NCI-H187 (cell line): ENCODE results near the gene SLAIN1.
"Not testable (repeated sequence)": the region's sequence is repeated elsewhere in the genome, so short reads cannot be mapped to it uniquely, and the experiment has no call there.

ENCODE experiments used
- DNase-seq, 2 experiments: peaks; one replicate each; lab custom pipeline; 2025; lab: John Stamatoyannopoulos, UW

SLAIN1 gene

GRCh38 chr13:77697217-77698103 lies at the start of gene SLAIN1:
TSS of gene SLAIN1 (plus strand) at chr13:77697687. CDS start at chr13:77697914, 227 bp downstream.
- peak; percentile 58 to 89 for DNase-seq

GRCh38 chr13:77650409-77650808 lies 47.1 kb upstream of the SLAIN1 start:
- no peak for DNase-seq

- no peak for DNase-seq
Measured at GRCh38 chr13:77653301-77653700, 44.2 kb upstream of the SLAIN1 start.

- DNase-seq: not testable (repeated sequence)
Measured at GRCh38 chr13:77660016-77660415, 37.5 kb upstream of the SLAIN1 start.

- no peak for DNase-seq
Measured at GRCh38 chr13:77660841-77661250, 36.6 kb upstream of the SLAIN1 start.

- DNase-seq: not testable (repeated sequence)
Measured at GRCh38 chr13:77662301-77662700, 35.2 kb upstream of the SLAIN1 start.

- DNase-seq: not testable (repeated sequence)
Measured at GRCh38 chr13:77662831-77663230, 34.7 kb upstream of the SLAIN1 start.

GRCh38 chr13:77674852-77675251 lies 22.6 kb upstream of the SLAIN1 start:
- no peak for DNase-seq

- no peak for DNase-seq
Measured at GRCh38 chr13:77678691-77679235, 18.7 kb upstream of the SLAIN1 start.

GRCh38 chr13:77687799-77688198 lies 9.7 kb upstream of the SLAIN1 start:
- DNase-seq: no peak

- DNase-seq: no peak
Measured at GRCh38 chr13:77691871-77692270, 5.6 kb upstream of the SLAIN1 start.

- DNase-seq: no peak
Measured at GRCh38 chr13:77692746-77693448, 4.6 kb upstream of the SLAIN1 start.

GRCh38 chr13:77693449-77693940 lies 4.0 kb upstream of the SLAIN1 start:
- DNase-seq: no peak

- DNase-seq: no peak
Measured at GRCh38 chr13:77696006-77696878, 1.2 kb upstream of the SLAIN1 start.

- no peak for DNase-seq
Measured at GRCh38 chr13:77696879-77697216, 639 bp upstream of the SLAIN1 start.

GRCh38 chr13:77698201-77699058 lies 943 bp downstream of the SLAIN1 start:
- peak; percentile 23 to 48 for DNase-seq

GRCh38 chr13:77699059-77699680 lies 1.7 kb downstream of the SLAIN1 start:
- no peak for DNase-seq

- DNase-seq: no peak
Measured at GRCh38 chr13:77701305-77701704, 3.8 kb downstream of the SLAIN1 start.

GRCh38 chr13:77702366-77702765 lies 4.9 kb downstream of the SLAIN1 start:
- DNase-seq: no peak

- no peak for DNase-seq
Measured at GRCh38 chr13:77703408-77703807, 5.9 kb downstream of the SLAIN1 start.
